Stomach (tissue), 9 donors: Measurements from ENCODE around the gene USP4. TPM values are rescaled to one million over a fixed set of nuclear protein-coding genes. Genes with fewer than 3 reads are reported as not detected.

Source experiments
- DNase-seq, 2 donors: peaks; one replicate each; pipeline versions ENCODE4 v3.0.0 to v3.0.0-alpha.2; 2013 to 2019
- H3K27ac ChIP-seq, 5 donors: fragments of 200-600 bp in 4 of 5; sonication (generic) in 4 of 5; one replicate each; pipeline ENCODE4 v1.5.1; 2013 to 2019; ENCODE audit warnings: mild to moderate bottlenecking in 1 of 5, moderate library complexity in 1 of 5
- H3K27me3 ChIP-seq, 3 donors: fragments of 200-600 bp; sonication (generic); one replicate each; pipeline ENCODE4 v1.5.1; 2017 to 2019; ENCODE audit warnings: mixed run types in 1 of 3
- H3K36me3 ChIP-seq, 4 donors: fragments of 200-600 bp; sonication (generic); 1 replicate in 3 of 4; 2 replicates in 1 of 4; pipeline ENCODE4 v1.5.1; 2016 to 2019
- H3K4me1 ChIP-seq, 4 donors: fragments of 200-600 bp; sonication (generic); one replicate each; pipeline ENCODE4 v1.5.1; 2016 to 2019
- H3K4me3 ChIP-seq, 4 donors: fragments of 200-600 bp; sonication (generic) in 3 of 4; one replicate each; pipeline ENCODE4 v1.5.1; 2016 to 2019; ENCODE audit warnings: mild to moderate bottlenecking in 1 of 4
- H3K9me3 ChIP-seq, 4 donors: fragments of 200-600 bp; sonication (generic); one replicate each; pipeline ENCODE4 v1.5.1; 2016 to 2019
- EP300 ChIP-seq: sonication (generic); formaldehyde crosslinking; IDR thresholded peaks from one replicate; pipeline ENCODE4 v1.6.1; 2017; ENCODE audit warnings: antibody characterized with exemption
- POLR2A ChIP-seq, 4 donors: fragments of 450-650 bp; IDR thresholded peaks; one replicate each; pipeline ENCODE4 v1.6.1; 2016; ENCODE audit warnings: antibody characterized with exemption in 4 of 4, control low read depth in 2 of 4, mild to moderate bottlenecking in 1 of 4, moderate library complexity in 1 of 4
- POLR2AphosphoS5 ChIP-seq, 3 donors: sonication (generic); formaldehyde crosslinking; IDR thresholded peaks; one replicate each; pipeline ENCODE4 v1.6.1; 2016; ENCODE audit warnings: antibody characterized with exemption in 3 of 3
- WGBS, 5 donors: extraction: QIAGEN DNeasy Blood & Tissue Kit in 3 of 5; methylation state at CpG; one replicate each; pipeline versions ENCODE4 v1.1.5 to v1.1.7; 2013 to 2018; 5-methylcytosine and 5-hydroxymethylcytosine counted together
- intact Hi-C: fragments of 100-400 bp; cut with DNase I; formaldehyde crosslinking; loops from one replicate; pipeline ENCODE4 v1.15.1; 2023; ENCODE audit warnings: low total_unique reads
- polyA plus RNA-seq, 3 donors: library from polyadenylated mRNA; stranded (reverse); fragments of 200-250 nt; gene quantifications; one replicate each; pipeline ENCODE4 v1.2.3, GENCODE V29; 2013
- total RNA-seq, 5 donors: library from RNA; depleted of rRNA; stranded (reverse); fragments of >200 nt; gene quantifications; one replicate each; pipeline versions ENCODE4 v1.1.0 to v1.2.3, GENCODE V29; 2014 to 2016
- TF ChIP-seq, protein P1 (sequence below), 7 experiments: fragments of 450-650 bp in 4 of 7; fragments of 200-600 bp in 3 of 7; sonication (generic) in 3 of 7; IDR thresholded peaks; one replicate each; pipeline ENCODE4 v1.5.1; 2016 to 2019; ENCODE audit warnings: antibody characterized with exemption in 7 of 7, control low read depth in 2 of 7, mild to moderate bottlenecking in 1 of 7
- donor health status: healthy with polysubstance abuse.
- donor health status: Bipolar disorder and iron deficiency.
- donor health status: healthy.

USP4 gene
- total and polyA plus RNA-seq, 8 donors, result 21.9 to 123 (median 24.5) TPM

GRCh38 chr3:49324768-49325167 lies 15.1 kb downstream of the USP4 start:
- DNase-seq, result no peak
- TF ChIP-seq, protein P1, sequence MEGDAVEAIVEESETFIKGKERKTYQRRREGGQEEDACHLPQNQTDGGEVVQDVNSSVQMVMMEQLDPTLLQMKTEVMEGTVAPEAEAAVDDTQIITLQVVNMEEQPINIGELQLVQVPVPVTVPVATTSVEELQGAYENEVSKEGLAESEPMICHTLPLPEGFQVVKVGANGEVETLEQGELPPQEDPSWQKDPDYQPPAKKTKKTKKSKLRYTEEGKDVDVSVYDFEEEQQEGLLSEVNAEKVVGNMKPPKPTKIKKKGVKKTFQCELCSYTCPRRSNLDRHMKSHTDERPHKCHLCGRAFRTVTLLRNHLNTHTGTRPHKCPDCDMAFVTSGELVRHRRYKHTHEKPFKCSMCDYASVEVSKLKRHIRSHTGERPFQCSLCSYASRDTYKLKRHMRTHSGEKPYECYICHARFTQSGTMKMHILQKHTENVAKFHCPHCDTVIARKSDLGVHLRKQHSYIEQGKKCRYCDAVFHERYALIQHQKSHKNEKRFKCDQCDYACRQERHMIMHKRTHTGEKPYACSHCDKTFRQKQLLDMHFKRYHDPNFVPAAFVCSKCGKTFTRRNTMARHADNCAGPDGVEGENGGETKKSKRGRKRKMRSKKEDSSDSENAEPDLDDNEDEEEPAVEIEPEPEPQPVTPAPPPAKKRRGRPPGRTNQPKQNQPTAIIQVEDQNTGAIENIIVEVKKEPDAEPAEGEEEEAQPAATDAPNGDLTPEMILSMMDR (IDR thresholded peaks at IDR 0.05), result no peak
- TF ChIP-seq EP300, result no peak
- no peak for TF ChIP-seq POLR2AphosphoS5 (IDR thresholded peaks at IDR 0.05)
- 91 to 95% (median 94%) methylated on average over 7 of the region's 7 CpGs for WGBS, 5 donors
- H3K27ac ChIP-seq, result no peak overlapping the region
- H3K36me3 ChIP-seq, result peaks cover 85 to 100% (median 100%) of the 10 kb centered on the region in 4 donors
- no peaks in the 10 kb centered on the region for H3K9me3 ChIP-seq
- intact Hi-C loops, result no loop called here
- H3K4me1 ChIP-seq, result no peaks in the 10 kb centered on the region
- H3K4me3 ChIP-seq, result no peak overlapping the region
- H3K27me3 ChIP-seq, result no peaks in the 10 kb centered on the region

DNA sequence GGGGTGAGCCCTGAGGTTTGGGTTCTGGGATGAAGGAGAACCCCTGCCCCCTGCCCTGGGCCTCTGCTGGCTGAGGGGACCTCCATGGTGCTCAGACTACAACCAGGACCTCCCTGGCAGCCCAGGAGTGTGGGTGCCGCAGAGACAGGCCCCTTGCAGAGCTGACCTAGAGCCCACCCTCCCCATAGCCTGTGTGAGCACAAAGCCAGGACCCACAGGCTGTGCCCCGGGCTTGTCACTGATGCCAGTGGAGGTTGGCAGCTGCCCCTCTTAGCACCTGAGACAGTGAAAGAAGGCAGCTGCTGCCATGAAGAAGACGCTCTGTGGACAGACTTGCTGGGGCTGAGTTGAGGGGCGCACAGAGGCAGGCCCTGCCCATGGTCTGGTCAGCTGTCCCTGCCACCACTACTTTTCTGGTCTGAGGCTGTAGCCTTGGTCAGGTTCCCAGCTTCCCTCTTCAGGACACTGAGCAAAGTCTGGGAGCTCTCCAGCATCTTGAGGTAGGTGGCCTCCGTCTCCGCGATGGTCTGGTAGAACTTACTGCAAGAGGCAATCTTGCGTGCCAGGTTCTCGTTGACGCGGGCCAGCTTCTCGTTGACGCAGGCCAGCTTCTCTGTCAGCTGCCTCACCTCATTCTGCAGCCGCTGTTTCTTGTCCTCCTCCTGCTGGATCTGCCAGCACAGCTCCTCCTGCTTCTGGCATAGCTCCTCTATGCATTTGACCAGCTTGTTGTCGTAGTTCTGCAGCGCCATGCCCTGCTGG lies 23.0 kb downstream of the USP4 start:
- Histone ChIP-seq H3K4me3 (no peak overlapping the region), H3K36me3 (peaks cover 49 to 100% (median 98%) of the 10 kb centered on the region in 4 donors), H3K27me3 (no peaks in the 10 kb centered on the region), H3K27ac (peak overlapping the region in 1 of 5 donors; percentile 83), H3K9me3 (no peaks in the 10 kb centered on the region), H3K4me1 (no peaks in the 10 kb centered on the region)
- DNase-seq, result peak in 1 of 2 donors; percentile 34
- intact Hi-C loops, result no loop called here
- TF ChIP-seq EP300, result peak; percentile 25
- TF ChIP-seq, protein P1 (IDR thresholded peaks at IDR 0.05), result no peak
- WGBS, 5 donors, result 83 to 96% (median 94%) methylated on average over 13 to 16 of the region's 16 CpGs

DNA sequence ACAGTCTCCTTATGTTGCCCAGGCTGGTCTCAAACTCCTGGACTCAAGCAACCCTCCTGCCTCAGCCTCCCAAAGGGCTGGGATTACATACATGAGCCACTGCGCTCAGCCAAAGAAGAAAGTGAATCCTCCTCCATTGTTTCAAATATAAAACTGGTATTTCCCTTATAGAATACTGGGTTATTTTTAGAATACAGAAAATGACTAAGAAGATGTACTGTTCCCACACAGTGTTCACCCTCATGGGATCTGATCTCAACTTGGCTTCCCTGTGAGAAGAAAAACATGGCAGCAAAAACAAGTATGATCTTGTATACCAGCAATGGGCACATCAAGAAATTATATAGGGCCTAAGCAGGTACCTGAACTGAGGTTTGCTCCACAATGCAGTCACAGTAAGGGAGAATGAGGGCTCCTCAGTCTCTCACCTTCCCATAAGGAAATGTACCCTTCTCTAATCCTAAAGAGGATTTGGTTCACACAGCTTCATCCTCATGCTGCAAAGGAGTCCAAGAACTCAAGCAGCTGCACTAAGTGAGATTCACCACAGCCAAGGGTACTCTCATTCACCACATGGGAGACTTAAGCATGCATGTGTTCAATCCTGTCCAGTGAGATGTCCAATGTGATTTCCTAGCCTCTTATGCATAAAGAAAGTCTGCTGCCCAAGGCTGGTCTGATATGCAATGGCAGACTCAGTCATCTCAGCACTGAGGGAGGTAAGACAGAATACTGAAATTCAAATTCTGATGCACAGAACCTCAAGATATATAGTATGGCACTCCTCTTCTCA lies 25.8 kb downstream of the USP4 start:
- Histone ChIP-seq H3K27me3 (no peaks in the 10 kb centered on the region), H3K27ac (no peak overlapping the region), H3K4me1 (no peaks in the 10 kb centered on the region), H3K9me3 (no peaks in the 10 kb centered on the region), H3K4me3 (no peak overlapping the region), H3K36me3 (peaks cover 44 to 100% (median 98%) of the 10 kb centered on the region in 4 donors)
- intact Hi-C loops, result no loop called here
- TF ChIP-seq EP300 (no peak), POLR2A (IDR thresholded peaks at IDR 0.05) (no peak), POLR2AphosphoS5 (IDR thresholded peaks at IDR 0.05) (no peak)
- TF ChIP-seq, protein P1 (IDR thresholded peaks at IDR 0.05), result no peak
- DNase-seq, result no peak
- 85 to 100% (median 92%) methylated on average over 1 of the region's 1 CpG for WGBS, 5 donors

DNA sequence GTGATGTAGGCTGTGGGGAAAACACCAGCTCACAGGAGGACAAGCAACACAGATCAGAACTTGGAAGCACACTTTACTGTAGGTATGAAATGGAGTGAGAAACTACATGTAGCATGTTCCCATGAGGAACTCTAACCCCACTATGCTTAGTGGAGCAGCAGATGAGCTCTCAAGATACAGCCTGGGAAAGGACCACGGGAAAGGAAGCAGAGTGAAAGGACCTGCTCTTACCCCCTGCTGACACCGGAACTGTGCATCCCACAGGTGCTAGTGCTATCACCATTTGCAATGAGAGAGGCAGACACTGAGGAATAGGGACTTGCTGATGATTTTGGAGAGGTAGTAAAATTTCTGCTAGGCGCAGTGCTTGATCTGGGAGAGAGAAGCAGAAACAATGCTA lies 28.6 kb downstream of the USP4 start:
- H3K27ac ChIP-seq, result no peak overlapping the region
- H3K9me3 ChIP-seq, result no peaks in the 10 kb centered on the region
- no peak for TF ChIP-seq EP300
- TF ChIP-seq, protein P1 (IDR thresholded peaks at IDR 0.05), result no peak
- no peak for TF ChIP-seq POLR2A (IDR thresholded peaks at IDR 0.05)
- no peak for TF ChIP-seq POLR2AphosphoS5 (IDR thresholded peaks at IDR 0.05)
- H3K4me3 ChIP-seq, result no peak overlapping the region
- no peaks in the 10 kb centered on the region for H3K4me1 ChIP-seq
- H3K27me3 ChIP-seq, result no peaks in the 10 kb centered on the region
- intact Hi-C loops, result no loop called here
- H3K36me3 ChIP-seq, result peaks cover 40 to 100% (median 98%) of the 10 kb centered on the region in 4 donors
- 83 to 94% (median 93%) methylated on average over 3 of the region's 3 CpGs for WGBS, 5 donors
- DNase-seq, result no peak
